ENCODE results near the gene ERBIN.

DNA sequence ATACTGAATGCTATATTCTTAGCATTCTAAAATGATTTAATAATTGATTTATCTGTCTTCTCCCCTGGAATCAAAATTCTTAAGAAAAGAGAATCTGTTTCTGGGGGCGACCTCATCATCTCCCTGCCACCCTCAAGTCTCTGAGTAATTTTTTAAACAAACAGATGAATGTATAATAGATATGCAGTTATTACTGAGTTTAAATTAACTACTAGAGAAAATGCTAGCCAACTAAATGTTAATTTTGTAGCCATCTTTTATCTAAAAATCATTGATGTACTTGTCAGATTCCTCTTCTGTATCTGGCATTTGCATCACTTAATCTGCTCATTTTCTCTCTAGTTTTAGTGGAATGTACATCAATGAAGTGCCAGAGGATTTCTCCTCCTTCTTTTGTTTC lies 87.5 kb downstream of the ERBIN start:
- TF ChIP-seq EZH2 (IDR thresholded peaks at IDR 0.05; ENCODE audit: insufficient read depth, poor library complexity, severe bottlenecking), result no peak
- no peak for TF ChIP-seq EZH2phosphoT487 (IDR thresholded peaks at IDR 0.05; ENCODE audit: insufficient read depth, low read depth)

Measured in GM23248 (cell line).